C4-2B (cell line): ENCODE results near the gene ARAF.

Experiments
- ZFX ChIP-seq: fragments of 450-650 bp; IDR thresholded peaks from 2 replicates; pipeline ENCODE4 v1.6.1; 2017
- TF ChIP-seq, protein P1 (sequence below): fragments of 450-650 bp; conservative IDR thresholded peaks from 2 replicates; pipeline ENCODE4 v1.5.1; 2017; ENCODE audit warnings: mild to moderate bottlenecking

DNA sequence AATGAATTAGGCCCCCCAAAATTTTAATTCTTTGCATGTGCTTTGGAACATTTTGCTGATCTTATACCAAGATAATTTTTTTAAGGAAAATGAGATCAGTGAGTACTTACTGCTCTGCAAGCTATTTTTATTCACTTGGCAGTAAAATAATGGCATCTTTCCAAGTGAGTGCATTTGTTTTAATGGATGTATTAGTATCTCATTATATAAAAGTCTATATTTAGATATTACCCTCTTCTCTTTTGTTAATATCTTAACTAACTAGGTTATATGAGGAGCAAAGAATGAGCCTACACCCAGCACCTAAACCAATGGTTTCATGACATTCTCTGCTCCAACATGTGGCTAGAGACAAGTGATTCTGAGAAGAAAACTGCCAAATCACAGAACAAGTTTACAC lies 21.1 kb upstream of the ARAF start:
- TF ChIP-seq, protein P1, sequence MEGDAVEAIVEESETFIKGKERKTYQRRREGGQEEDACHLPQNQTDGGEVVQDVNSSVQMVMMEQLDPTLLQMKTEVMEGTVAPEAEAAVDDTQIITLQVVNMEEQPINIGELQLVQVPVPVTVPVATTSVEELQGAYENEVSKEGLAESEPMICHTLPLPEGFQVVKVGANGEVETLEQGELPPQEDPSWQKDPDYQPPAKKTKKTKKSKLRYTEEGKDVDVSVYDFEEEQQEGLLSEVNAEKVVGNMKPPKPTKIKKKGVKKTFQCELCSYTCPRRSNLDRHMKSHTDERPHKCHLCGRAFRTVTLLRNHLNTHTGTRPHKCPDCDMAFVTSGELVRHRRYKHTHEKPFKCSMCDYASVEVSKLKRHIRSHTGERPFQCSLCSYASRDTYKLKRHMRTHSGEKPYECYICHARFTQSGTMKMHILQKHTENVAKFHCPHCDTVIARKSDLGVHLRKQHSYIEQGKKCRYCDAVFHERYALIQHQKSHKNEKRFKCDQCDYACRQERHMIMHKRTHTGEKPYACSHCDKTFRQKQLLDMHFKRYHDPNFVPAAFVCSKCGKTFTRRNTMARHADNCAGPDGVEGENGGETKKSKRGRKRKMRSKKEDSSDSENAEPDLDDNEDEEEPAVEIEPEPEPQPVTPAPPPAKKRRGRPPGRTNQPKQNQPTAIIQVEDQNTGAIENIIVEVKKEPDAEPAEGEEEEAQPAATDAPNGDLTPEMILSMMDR, result no peak
- no peak for TF ChIP-seq ZFX
